OCI-LY3 (cell line): Measurements from ENCODE around the gene TGDS.
"Not testable (repeated sequence)": the region's sequence is repeated elsewhere in the genome, so short reads cannot be mapped to it uniquely, and the experiment has no call there.

Source experiments
- EZH2phosphoT487 ChIP-seq: fragments of 200-600 bp; shearing (Covaris generic); IDR thresholded peaks from 2 replicates; pipeline ENCODE4 v1.6.1; 2018; ENCODE audit warnings: antibody characterized with exemption, mixed run types, low read depth
- TF ChIP-seq, protein P1 (sequence below): fragments of 200-600, 300-600 bp; sonication (generic); IDR thresholded peaks from 2 replicates; pipeline ENCODE4 v1.5.1; 2014; ENCODE audit warnings: antibody characterized with exemption, low read length, low read depth

DNA sequence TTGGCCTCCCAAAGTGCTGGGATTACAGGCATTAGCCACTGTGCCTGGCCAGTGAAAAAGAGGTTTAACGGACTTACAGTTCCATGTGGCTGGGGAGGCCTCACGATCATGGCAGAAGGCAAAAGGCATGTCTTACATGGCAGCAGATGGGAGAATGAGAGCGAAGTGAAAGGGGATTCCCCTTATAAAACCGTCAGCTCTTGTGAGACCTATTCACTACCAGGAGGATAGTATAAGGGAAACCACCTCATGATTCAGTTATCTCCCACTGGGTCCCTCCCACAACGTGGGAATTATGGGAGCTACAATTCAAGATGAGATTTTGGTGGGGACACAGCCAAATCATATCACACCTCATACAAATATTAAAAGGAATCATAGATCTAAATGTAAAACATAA, 40.1 kb upstream of the TGDS start:
- TF ChIP-seq, protein P1, sequence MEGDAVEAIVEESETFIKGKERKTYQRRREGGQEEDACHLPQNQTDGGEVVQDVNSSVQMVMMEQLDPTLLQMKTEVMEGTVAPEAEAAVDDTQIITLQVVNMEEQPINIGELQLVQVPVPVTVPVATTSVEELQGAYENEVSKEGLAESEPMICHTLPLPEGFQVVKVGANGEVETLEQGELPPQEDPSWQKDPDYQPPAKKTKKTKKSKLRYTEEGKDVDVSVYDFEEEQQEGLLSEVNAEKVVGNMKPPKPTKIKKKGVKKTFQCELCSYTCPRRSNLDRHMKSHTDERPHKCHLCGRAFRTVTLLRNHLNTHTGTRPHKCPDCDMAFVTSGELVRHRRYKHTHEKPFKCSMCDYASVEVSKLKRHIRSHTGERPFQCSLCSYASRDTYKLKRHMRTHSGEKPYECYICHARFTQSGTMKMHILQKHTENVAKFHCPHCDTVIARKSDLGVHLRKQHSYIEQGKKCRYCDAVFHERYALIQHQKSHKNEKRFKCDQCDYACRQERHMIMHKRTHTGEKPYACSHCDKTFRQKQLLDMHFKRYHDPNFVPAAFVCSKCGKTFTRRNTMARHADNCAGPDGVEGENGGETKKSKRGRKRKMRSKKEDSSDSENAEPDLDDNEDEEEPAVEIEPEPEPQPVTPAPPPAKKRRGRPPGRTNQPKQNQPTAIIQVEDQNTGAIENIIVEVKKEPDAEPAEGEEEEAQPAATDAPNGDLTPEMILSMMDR = not testable (repeated sequence)
- not testable (repeated sequence) for TF ChIP-seq EZH2phosphoT487
